Stimulated activated CD4-positive, alpha-beta T cell treated with anti-CD3 and anti-CD28 coated beads, Interleukin-2, amount 100 ng/mL, for 48 hours (primary cell): ENCODE measurements around the gene PRUNE1.

ENCODE experiments used
- DNase-seq, 2 donors: peaks; one replicate each; pipeline ENCODE4 v3.0.0-alpha.2; 2020

The PRUNE1 gene, protein sequence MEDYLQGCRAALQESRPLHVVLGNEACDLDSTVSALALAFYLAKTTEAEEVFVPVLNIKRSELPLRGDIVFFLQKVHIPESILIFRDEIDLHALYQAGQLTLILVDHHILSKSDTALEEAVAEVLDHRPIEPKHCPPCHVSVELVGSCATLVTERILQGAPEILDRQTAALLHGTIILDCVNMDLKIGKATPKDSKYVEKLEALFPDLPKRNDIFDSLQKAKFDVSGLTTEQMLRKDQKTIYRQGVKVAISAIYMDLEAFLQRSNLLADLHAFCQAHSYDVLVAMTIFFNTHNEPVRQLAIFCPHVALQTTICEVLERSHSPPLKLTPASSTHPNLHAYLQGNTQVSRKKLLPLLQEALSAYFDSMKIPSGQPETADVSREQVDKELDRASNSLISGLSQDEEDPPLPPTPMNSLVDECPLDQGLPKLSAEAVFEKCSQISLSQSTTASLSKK

DNA sequence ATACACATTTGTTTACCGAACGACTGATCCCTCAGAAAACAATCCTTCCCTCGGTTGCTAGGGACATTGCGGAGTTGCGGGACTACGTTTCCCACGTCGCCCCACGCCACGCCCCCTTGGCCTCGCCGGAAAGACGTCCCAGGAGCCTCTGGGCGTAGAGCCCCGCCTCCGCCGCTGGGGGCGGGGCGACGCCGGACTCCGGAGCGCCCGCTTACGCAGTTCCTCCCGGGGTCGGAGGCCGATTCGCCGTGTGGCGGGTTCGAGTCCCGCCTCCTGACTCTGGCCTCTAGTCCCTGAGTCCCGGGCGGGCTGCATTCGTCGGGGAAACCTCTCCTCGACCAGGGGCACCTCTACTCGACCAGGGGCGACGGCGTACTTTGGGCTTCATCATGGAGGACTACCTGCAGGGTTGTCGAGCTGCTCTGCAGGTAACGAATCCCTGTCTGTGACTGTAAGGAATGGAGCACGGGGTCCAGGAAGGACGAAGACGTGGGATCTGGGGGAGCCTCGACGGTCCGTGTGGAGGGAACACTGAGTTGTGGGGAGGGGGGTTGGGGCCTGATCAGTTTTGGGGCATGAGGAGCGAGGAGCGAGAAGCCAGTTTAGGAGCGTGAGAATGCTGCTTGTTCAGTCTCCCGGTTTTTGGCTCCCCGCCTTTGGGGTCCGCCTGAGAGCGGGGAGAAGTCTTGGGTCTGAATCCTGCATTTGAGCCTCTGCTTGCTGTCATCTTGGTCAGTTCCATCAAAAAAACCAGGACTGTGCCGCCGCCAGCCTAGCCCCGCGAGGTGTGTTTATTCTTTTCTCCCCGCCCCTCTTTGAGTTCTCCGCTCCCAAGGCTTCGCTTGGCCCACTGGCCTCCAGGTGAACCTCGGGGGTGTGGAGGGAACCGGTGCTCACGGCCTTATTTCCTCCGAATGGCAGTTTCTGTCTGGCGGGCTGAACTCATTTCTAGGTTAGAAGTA, at the start of gene PRUNE1:
Gene PRUNE1, plus strand, starts transcription at position 206 of the 962 bp plus-strand sequence. Its CDS starts 184 bp downstream, at position 390.
- DNase-seq: peak; percentile 94 to 95

DNA sequence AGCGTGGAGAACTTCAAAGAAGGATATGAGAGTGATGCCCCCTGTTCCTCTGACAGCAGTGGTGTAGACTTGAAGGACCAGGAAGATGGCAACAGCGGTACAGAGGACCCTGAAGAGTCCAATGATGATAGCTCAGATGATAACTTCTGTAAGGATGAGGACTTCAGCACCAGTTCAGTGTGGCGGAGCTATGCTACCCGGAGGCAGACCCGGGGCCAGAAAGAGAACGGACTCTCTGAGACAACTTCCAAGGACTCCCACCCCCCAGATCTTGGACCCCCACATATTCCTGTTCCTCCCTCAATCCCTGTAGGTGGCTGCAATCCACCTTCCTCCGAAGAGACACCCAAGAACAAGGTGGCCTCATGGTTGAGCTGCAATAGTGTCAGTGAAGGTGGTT, 47.6 kb upstream of the PRUNE1 start:
- DNase-seq: no peak

DNA sequence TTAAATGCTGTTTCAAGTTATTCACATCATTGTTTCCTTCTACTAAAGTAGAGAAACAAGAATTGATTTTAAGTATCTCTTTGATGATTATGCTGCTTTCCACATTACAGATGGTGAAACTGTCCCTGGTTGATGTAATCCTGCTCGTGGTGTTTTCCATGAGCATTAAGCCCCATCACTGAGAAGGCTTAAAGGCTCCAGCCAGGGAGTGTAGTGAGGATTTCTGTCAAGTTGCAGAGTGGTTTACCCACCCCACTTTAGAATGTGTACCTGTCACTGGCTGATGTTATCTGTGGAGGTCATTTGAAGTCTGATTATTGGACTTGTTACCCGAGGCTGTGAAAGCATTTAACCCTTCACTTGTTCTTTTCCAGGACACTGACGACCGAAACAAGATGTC, 46.5 kb upstream of the PRUNE1 start:
- no peak for DNase-seq

DNA sequence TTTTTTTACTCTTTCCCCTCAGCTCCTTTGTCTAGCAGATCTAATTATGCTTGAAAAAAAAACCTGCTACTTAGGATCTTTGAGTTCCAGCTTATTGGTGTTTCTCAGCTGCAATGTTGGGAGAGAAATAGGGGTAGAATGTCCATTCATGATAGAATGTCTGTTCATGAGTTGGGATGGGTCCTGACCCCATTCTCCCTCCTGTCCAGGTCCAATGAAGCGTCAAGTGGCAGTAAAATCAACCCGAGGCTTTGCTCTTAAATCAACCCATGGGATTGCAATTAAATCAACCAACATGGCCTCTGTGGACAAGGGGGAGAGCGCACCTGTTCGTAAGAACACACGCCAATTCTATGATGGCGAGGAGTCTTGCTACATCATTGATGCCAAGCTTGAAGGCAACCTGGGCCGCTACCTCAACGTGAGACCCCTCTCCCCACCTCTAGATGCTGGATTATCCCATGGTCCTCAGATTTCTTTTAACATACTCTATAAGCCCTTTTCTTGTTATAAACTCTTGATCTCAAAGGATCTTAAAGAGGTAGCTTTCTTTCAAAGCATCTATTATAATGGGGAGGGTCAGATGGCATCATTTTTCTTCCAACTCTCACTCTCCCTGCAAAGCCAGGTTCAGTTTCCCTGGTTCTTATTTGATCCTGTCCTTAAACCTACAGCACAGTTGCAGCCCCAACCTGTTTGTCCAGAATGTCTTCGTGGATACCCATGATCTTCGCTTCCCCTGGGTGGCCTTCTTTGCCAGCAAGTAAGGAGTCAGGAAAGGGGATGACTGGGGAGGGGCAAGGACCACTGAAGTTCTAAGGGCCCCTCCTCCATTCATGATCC, 44.7 kb upstream of the PRUNE1 start:
- DNase-seq: no peak

DNA sequence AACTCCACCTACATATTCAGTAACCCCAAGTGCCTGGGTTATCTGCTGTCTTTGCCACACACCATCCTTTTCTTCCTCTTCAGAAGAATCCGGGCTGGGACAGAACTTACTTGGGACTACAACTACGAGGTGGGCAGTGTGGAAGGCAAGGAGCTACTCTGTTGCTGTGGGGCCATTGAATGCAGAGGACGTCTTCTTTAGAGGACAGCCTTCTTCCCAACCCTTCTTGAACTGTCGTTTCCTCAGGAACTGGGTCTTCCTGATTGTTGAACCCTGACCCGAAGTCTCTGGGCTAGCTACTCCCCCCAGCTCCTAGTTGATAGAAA, 44.1 kb upstream of the PRUNE1 start:
- DNase-seq: no peak

DNA sequence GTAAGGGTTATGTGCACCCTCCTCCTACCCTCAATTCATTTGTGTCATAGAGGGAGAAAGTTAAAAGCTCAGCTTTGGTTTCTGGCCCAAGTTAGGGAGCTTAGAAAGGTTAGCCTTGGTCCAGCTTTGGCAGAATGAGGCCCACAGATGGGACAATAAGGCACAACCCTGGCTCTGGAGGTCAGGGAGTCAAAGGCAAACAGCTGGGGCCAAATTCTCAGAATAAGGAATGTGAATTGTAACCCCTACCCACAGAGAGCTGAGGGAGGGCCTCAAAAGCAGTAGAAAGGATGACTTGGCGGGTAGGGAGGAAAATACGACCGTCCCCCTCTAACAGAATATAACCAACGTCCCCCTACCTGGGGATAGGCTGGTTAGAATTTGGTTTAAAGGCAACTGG, 42.6 kb upstream of the PRUNE1 start:
- DNase-seq: no peak

DNA sequence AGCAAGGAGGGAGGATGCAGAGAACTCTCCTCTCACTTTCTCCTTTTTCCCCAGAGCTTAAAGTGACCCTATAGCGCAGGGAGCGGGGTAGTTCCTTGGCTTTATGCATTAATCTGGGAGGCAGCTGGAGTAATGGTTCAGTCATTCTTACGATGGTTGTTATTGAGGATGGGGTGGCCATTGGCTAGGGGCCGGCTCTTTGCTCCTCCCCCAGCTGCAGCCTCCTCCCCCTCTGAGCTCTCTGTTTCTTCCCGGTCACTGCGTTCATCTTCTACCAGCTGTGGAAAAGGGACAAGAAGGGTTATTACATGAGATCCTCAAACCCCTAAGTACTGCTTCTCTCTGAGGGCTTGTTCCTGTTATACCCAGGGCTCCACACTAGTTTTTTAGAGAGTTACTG, 42.2 kb upstream of the PRUNE1 start:
- DNase-seq: no peak

DNA sequence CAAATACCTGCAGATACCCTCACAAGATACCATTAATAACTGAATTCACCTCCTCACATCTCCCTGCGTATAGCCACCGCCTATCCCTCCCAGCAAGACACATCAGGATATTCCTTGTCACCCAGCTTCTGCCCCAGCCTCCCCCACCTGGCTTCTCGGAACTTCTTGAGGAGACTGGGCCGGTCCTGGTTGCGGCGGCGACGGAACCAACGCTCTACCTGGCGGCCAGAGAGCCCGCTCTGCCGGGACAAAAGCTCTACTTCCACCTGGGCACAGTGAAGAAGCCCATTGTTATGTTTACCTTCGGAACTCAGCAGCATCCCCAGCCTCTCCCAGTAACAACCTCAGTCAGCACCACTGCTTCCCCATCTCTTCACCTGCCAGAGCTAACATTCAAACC, 40.3 kb upstream of the PRUNE1 start:
- no peak for DNase-seq

DNA sequence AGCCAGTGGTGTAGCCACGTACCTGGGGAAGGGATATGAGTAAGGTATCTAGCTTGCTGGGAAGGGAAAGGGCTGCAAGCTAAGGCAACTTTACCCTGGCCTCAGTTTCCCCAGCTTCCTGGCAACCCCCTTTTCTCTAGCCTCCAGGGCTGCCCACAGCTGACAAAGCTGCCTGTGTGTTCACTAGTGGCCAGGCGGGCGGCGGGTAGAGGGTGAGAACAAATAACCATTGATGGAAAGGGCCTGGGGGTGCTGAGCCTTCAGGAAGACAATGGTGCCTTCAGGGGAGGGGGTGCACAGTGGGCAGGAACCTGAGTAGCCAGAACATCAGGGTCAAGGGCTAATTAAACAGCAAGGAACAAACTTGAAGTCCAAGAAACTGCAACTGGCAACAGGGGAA, 39.8 kb upstream of the PRUNE1 start:
- DNase-seq: no peak

DNA sequence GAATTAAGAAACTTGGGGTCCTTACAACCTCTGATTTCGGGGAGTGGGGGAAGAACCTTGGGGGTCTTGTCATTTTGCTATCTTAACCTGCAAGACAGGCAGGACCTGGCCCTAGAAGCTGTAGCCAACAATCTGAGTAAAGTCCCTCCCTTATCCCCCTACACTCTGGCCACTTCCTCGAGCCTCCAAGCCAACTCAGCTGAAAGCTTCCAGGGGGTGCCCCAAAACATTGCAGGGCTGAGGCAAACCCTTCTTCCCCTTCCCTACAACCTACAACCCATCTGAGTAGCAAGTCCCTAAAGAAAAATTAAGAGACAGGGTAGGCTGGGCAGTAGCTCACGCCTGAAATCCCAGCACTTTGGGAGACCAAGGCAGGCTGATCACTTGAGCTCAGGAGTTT, 38.6 kb upstream of the PRUNE1 start:
- no peak for DNase-seq

DNA sequence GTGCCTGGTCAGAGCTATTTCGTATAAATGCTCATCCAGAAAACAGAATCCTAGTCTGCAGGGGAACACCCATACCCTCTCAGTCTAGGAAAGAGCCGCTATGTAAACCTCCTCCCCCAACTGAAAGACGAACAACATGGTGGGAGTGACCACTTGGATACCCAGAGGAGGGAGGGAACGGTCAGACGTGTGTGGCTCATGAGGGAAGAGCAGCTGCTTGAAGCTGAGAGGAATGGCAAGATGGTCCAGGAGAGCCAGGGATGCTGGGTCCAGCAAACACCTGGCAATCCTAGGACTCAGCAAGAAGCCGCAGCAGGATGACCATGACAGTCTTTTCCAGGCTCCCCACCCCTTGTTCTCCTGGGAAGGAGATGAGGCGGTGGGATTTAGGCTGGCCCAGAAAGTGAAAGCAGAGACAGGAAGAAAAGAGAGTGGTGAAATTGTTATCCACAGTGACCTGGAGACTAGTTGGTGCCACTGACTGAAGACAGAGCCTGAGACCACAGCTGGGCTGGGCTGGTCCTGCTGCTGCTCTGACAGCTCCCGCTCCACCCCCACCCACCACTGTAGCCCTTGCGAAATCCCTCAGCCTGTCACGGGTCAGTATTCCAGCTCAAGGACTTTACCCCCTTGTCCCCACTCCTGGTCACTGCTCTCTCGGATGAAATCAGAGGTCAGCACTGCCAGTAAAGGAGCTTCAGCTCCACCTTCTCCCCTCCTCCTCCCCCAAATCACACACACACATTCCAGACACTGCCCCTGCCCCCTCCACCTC, 37.3 kb upstream of the PRUNE1 start:
- DNase-seq: no peak

DNA sequence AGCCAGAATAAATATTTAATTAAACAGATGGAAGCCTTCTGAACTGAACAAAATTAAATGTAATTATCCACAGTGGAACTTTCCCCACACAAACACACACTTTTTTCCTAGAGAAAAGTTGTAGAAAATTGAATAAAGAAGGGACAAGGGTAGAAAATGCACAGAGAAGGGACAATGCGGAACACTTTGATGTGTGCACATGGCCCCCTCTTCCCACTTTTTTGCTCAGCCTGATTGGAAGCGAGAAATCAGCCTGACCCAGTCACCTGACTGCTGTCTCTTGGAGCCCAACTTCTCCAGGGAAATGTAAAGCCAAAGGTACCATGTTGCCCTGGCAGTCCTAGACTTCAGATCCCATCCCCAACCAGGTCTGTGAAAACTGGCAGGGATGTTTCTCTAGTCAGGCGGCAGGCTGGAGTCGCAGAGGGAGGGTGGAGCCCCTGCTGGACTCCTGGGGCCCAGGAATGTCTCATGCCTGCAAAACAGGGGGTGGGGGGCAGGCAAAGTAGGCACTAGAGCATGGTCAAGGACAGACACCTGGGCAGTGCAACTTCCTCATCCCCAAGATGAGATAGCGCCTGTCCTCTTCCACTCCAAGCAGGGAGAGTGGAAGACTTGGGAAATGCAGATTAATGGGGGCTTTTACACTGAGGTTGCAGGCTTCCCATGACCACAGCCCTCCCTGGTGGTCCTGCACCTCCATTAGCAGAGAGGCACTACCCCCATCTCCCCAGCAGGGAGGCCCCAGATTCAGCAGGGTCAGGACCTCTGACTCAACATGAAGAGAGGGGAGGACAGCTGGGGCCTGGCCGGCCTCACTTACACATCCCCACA, 36.4 kb upstream of the PRUNE1 start:
- no peak for DNase-seq

DNA sequence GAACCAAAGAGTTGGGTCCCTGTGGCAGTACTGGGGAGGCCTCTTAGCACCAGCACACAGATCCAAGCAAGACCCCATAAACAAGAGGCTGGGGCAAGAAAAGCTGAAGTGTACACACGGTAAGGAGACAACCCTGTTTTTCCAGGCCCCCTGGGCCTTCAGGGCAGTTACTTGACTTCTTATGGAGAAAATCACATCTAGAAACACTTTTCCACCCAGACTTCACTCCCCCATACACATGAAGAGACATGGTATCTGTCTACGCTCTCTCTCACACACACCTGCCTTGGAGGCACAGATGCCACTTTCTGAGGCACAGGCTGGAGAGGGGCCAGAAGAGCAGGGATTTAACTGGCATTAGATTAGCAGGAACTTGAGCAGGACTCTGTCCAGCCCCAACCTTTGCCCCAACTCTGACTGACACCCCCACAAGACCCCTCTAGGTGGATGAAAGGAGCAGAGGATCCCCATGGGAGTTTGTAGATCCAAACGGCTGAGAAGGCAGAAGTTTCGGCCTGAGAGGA, 35.8 kb upstream of the PRUNE1 start:
- no peak for DNase-seq

DNA sequence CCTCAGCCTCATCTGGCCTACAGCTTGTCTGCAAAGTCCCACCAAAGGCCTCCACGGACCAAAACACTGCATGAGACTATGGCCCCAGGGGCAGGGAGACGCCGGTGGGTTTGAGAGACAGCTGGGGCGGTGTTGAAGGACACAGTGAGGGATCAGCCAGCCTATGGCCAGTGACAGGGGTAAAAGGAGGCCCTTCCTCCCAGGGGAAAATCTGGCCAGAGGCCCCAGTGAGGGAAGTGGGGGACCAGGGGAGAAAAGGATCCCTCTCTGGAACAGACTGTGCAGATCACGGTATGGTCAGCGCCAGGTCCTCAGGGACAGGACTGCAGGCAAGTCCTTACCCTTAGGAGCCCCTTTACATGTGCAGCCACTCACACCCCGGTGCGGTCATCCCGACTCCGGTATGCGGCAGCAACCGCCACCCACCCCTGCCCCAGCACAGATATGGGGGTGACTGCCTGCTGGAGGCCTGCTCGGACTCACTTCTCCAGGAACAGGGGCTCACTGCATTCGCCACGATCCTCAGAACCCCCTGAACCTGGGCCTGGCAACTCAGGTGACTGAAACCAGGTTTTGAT, 34.9 kb upstream of the PRUNE1 start:
- DNase-seq: peak; percentile 10 to 16

DNA sequence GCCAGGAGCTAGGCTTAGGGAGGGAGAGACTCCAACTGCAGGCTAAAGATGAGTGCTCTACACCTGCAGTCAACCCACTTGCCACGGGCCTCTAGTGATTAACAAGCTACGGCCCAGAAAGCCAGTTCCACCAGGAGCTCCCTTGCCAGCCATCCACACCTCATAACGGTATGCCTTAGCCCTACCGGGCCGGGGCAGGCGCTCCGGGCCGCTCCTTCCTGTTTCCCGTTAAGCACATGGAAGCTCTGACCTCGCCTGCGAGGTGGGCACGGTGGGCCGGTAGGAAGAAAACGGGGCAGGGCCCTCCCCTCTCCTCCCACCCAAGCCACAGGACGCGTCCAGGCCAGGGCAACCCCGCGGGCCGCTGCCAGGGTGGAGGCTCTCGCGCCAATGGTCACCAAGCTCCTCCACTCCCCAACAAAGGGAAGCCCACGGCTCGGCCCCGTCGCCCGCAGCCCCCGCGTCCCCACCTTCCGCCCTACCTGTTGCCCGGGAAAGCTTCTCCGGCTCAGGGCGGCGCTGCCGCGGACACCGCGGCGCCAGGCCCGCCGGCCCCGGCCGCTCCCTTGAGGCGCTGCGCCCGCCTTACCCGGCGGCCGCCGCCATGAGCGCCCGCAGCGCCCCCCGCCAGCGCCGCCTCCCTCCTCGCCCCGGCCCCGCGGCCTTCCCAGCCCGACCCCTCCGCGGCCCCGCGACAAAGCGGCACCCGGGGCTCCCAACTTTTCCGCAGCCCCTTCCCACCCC, 34.2 kb upstream of the PRUNE1 start:
- peak; percentile 29 to 44 for DNase-seq

DNA sequence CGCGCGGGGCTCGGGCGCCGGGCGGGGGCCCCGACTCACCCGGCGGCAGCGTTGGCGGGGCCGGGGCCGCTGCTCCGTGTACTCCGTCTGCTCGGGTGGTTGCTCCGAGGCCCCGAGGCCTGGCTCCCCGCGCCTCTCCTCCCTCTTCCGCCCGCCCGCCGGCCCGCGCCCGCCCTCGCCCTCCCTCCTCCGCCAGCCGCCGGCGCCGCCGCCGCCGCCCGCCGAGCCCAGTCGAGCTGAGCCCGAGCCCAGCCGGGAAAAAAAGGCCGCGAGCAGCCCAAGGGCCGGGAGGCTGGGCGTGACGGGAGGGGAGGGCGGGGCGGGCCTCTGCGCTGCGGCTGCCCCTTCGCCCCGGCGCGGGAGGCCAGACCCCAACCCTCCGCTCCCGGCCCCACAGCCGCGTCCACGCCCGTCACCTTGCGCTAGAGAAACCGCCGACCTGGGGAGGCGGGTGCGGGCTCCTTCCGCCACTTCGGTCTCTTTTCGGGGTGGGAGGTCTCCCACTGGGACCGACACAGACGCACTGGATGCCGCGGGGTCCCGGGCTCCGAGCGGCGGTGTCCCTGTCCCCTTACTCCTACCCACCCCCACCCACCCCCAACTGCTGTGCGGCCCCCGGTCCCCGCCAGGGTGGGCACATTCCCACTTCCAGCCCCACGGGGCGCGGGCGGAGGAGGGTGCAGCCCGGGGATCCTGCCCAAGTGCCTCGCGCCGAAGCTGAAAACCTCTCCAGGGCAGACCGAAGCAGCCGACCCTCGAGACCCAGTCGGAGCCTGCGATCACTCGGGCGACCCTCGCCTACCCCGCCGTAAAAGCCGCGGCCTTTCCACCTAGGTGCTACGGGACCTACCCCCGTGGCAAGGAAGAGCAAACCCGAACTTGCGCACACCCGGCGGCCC, 33.4 kb upstream of the PRUNE1 start, which contains the start of gene CERS2:
Gene CERS2, minus strand, starts transcription at position 256 of the 899 bp plus-strand sequence. CDS start 5,745 bp downstream, outside the sequence.
- peak; percentile 54 to 69 for DNase-seq

DNA sequence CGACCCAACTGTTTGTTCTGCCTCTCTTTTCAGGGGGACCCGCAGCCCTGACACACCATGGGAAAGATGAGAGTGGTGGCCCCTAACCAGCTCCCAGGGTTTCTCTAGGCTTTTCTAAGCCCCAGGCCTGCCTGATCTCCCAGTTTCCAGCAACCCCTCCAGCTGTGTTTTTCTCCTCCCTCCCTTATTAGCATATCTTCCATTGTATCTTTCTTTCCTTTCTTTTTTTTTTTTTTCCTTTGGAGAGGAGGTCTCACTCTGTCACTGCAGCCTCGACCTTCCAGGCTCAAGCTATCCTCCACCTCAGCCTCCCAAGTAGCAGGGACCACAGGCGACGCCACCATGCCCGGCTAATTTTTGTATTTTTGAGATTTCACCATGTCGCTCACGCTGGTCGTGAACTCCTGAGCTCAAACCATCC, 31.8 kb upstream of the PRUNE1 start:
- DNase-seq: no peak

DNA sequence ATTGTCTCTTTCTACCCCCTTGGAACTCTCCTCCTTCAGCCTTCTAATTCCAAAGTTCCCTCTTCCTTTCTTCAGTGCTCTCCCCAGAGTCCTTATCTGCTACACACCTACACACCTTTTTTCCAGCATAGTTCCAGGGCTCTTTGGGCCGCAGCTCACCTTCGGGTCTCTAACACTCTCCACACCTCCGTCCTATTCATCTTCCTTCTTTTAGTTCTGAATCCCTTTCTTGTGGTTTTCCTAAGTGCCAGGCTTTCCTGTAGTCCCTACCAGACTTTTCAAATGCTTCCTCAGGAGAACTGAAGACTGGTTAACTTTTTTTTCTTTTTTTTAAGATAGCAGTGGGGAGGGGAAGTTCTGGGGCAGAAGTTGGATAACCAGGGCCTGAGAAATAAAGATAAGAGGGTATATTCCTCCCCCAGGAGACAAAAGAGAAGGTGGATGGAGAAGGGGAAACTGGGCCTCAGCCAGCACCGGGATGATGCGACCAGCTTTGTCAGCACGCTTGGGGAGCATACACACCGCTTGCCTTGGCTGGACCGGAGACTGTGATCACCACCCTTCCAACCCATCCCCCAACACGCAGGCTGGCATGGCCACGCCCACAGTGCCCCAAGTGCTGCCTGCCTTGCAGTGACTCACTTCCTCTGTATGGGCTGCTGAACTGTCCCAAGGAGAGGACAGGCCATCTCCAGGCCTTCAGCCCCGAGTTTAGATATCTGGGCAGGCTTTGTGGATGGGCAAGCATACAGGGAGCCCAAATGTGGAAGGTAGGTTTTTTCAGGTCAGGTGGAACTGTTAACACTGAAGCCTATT, 31.2 kb upstream of the PRUNE1 start:
- DNase-seq: peak; percentile 62 to 67
